Endothelial cell of coronary artery (primary cell): Measurements from ENCODE around the gene ZKSCAN4. TPM values are rescaled to one million over a fixed set of nuclear protein-coding genes. Genes with fewer than 3 reads are reported as not detected.

Experiments used
- total RNA-seq: library from RNA; depleted of rRNA; stranded (reverse); fragments of >200 nt; gene quantifications from 2 replicates; pipeline ENCODE4 v1.2.3, GENCODE V29; 2014

The ZKSCAN4 gene
- total RNA-seq: 5.2 and 5.7 TPM in 2 replicates

DNA sequence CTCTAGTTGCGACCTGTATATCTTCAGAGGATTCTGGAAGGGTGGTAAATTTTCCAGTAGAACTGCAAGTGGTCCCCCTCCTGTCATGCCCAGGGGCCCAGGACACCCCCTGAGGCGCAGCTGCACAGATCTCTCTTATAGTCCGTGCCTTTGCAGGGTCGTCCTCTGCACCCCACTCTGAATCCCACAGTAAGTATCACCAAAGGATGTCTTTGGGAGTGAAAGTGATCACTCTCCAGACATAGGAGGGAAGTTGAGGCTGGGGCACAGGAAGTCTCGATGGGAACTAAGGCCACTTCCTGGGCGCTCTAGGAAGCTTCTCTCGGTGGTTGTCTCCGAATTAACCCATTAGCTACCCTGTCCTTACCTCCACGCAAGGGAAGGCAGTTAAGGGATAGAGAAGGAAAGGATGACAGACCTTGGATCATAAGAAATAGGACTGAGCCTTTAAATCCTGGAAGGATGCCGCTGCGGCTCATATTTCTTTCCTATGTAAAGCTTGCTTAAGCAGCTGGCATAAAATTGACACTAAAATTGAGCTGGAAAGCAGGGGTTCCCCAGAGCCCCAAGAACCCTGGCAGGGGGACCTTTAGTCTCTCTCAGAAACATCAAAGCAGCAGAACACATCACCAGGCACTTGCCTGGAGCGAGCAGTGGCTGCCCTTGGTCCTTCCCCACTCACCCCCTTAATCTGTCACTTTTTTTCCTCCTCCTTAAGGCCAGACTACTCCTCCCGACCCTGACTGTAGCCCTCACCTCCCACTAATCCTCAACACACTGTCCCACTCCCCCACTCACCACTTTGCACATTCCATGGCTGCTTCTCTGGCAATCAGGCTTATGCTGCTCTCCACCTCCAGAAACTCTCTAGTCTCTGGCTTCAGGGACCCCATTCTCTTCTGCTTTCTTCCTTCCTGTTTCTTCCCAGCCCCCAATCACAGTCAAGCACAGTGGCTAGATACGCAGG lies at the start of gene ZKSCAN4:
Gene ZKSCAN4 (minus strand): TSS at position 261 of the 967 bp plus-strand sequence. CDS start 289 bp downstream, outside the sequence.

DNA sequence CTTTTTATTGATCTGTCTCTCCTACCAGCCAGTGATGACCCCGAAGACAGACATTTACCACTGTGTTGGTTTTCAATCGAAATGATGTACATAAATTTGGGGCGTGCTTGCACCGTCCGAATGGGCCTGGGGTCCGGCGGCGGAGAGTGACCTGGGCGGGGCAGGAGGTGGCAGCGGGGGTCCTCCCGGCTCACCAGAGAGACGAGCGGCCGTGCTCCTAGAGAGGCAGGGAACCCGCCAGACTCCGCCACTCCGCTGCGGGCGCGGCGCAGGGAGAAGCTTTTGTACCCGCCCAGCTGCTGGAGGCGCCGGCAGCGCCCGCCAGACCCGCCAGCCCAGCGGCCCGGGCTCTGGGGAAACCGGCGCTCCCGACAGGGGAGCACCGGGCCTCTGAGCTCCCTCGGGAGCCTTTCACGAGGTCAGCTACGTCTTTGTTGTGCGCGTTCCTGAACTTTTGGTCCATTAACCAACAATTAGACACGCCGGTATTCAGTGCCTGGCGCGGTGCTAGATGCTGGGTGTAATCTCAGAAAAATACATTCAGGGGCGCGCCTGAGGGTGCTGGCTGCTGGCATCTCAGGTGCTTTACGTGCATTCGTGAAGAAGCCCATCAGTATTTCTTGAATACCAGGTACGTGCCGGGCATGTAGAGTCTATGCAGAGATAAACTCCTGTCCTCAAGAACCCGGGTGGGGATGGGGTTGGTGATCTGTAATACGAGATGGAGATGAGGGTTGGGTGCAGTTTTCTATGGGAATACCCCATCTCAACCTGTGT lies 29.4 kb upstream of the ZKSCAN4 start, which contains the start of gene PGBD1:
Gene PGBD1 (plus strand): TSS at position 285 of the 777 bp plus-strand sequence. CDS start 2,242 bp downstream, outside the sequence.

GRCh38 chr6:28266962-28267694 lies 15.1 kb upstream of the ZKSCAN4 start, which contains the start of gene ZSCAN26:
ZSCAN26 (plus strand) TSS chr6:28267143; CDS start chr6:28271920, 4,777 bp downstream.

DNA sequence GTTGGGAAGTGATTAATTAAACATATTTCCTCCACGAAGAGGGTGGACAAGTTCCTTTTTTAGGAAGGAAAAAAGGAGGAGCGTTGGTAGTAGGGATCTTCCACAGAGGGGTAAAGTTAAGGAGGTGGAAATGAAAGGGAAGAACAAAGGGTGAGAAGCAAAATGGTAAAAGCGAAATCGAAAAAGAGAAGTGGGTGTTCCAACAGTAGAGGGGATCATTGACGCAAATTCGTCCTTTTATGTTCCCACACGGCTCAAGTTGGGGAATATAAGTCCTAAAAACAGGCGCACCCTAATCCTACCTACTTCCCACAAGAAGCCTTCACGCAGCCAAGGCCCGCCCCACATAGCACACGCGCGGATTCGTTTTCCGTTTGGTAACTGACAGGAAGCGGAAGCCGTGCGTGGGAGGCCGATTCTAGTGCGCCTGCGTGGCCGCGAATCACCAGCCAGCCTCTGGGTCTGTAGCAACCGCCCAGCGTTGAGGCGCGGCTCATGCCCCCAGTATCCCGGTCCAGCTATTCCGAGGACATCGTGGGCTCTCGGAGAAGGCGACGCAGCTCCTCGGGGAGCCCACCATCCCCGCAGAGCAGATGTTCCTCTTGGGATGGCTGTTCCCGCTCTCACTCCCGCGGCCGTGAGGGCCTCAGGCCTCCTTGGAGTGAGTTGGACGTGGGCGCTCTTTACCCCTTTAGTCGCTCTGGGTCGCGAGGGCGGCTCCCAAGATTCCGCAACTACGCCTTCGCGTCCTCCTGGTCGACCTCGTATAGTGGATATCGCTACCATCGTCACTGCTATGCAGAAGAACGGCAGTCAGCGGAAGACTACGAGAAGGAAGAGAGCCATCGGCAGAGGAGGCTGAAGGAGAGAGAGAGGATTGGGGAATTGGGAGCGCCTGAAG lies 7.1 kb upstream of the ZKSCAN4 start, which contains the start of gene NKAPL:
Gene NKAPL (plus strand): TSS at position 421 of the 901 bp plus-strand sequence. CDS start 75 bp downstream, at position 496.

GRCh38 chr6:28225056-28225834 lies 26.8 kb downstream of the ZKSCAN4 start, which contains the start of gene ZSCAN9:
ZSCAN9 (plus strand) TSS chr6:28225275; CDS start chr6:28227085, 1,810 bp downstream.

Other genes starting within 250 kb of the ZKSCAN4 start
- 0.19 and 0.36 TPM in 2 replicates for gene ZNF165, start 171.7 kb downstream of the ZKSCAN4 start, total RNA-seq
- 11.8 and 12.1 TPM in 2 replicates for gene ZSCAN16, start 127.7 kb downstream of the ZKSCAN4 start, total RNA-seq
- gene ZKSCAN8, start 110.4 kb downstream of the ZKSCAN4 start, total RNA-seq: 8.5 and 16.3 TPM in 2 replicates
- gene ZSCAN9, start 27.0 kb downstream of the ZKSCAN4 start, total RNA-seq: 10.7 and 14.7 TPM in 2 replicates
- gene NKAPL, start 7.0 kb upstream of the ZKSCAN4 start, total RNA-seq: 0.27 and 0.85 TPM in 2 replicates
- gene ZSCAN26, start 14.9 kb upstream of the ZKSCAN4 start, total RNA-seq: 9.8 and 13.5 TPM in 2 replicates
- gene PGBD1, start 29.3 kb upstream of the ZKSCAN4 start, total RNA-seq: 5.9 and 7.1 TPM in 2 replicates
- gene ZSCAN31, start 83.9 kb upstream of the ZKSCAN4 start, total RNA-seq: 13.4 and 17.3 TPM in 2 replicates
- 3.9 and 6.1 TPM in 2 replicates for gene ZKSCAN3, start 97.7 kb upstream of the ZKSCAN4 start, total RNA-seq
- gene ZSCAN12, start 147.5 kb upstream of the ZKSCAN4 start, total RNA-seq: 2.7 and 6.3 TPM in 2 replicates
- gene ZSCAN23, start 191.2 kb upstream of the ZKSCAN4 start, total RNA-seq: 0.18 and 1.9 TPM in 2 replicates